SU-DHL-6 (cell line): Measurements from ENCODE around the gene HIF3A.

Experiments used
- EZH2phosphoT487 ChIP-seq: fragments of 200-600 bp; sonication (generic), shearing (Covaris generic); conservative IDR thresholded peaks from 2 replicates; pipeline ENCODE4 v1.6.1; 2018; ENCODE audit warnings: mild to moderate bottlenecking, antibody characterized with exemption, low read length, moderate library complexity, mixed read lengths
- TF ChIP-seq, protein P1 (sequence below): fragments of 200-600 bp; sonication (generic); IDR thresholded peaks from one replicate; pipeline ENCODE4 v1.5.1; 2017; ENCODE audit warnings: antibody characterized with exemption, mild to moderate bottlenecking, low read length, moderate library complexity; ENCODE audit not compliant: insufficient read depth, poor library complexity, severe bottlenecking

DNA sequence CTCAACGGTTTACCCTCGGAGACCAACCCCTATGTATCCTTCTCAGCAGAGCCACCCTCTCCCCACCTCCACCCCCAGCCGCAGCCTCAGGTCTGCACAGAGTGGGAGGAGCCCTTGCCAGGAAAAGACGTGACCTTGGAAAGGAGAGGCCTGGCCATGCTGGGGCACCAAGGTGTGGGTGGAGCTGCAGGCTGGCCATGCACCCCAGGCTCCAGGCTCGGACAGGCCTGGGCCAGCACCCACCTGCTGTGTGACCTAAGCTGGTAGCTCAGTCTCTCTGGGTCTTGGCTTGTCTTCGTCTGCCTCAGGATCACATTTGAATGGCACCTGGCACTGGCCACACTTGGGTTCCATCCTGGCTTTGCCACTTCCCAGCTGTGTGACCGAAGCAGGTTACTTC lies 87.0 kb downstream of the HIF3A start:
- TF ChIP-seq, protein P1, sequence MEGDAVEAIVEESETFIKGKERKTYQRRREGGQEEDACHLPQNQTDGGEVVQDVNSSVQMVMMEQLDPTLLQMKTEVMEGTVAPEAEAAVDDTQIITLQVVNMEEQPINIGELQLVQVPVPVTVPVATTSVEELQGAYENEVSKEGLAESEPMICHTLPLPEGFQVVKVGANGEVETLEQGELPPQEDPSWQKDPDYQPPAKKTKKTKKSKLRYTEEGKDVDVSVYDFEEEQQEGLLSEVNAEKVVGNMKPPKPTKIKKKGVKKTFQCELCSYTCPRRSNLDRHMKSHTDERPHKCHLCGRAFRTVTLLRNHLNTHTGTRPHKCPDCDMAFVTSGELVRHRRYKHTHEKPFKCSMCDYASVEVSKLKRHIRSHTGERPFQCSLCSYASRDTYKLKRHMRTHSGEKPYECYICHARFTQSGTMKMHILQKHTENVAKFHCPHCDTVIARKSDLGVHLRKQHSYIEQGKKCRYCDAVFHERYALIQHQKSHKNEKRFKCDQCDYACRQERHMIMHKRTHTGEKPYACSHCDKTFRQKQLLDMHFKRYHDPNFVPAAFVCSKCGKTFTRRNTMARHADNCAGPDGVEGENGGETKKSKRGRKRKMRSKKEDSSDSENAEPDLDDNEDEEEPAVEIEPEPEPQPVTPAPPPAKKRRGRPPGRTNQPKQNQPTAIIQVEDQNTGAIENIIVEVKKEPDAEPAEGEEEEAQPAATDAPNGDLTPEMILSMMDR: no peak
- TF ChIP-seq EZH2phosphoT487: no peak
